IMR-90 (cell line): Measurements from ENCODE around the gene VPS37C.

Experiments used
- CEBPB ChIP-seq: IDR thresholded peaks from 2 replicates; pipeline ENCODE4 v1.6.1; 2012; ENCODE audit warnings: low read depth, low read length, improper control_type of control experiment
- MAZ ChIP-seq: IDR thresholded peaks from 2 replicates; pipeline ENCODE4 v1.6.1; 2012; ENCODE audit warnings: low read depth, mild to moderate bottlenecking, low read length, improper control_type of control experiment, moderate library complexity, borderline replicate concordance
- MXI1 ChIP-seq: IDR thresholded peaks from 2 replicates; pipeline ENCODE4 v1.6.1; 2012; ENCODE audit warnings: low read depth, mild to moderate bottlenecking, low read length, moderate library complexity, borderline replicate concordance
- NFE2L2 ChIP-seq: fragments of 150-350 bp; IDR thresholded peaks from 2 replicates; pipeline ENCODE4 v1.6.1; 2016; ENCODE audit warnings: low read depth, mild to moderate bottlenecking, low read length
- POLR2A ChIP-seq: IDR thresholded peaks from 2 replicates; pipeline ENCODE4 v1.6.1; 2012; ENCODE audit warnings: mild to moderate bottlenecking, low read depth, low read length
- RAD21 ChIP-seq: IDR thresholded peaks from 2 replicates; pipeline ENCODE4 v1.6.1; 2012; ENCODE audit warnings: low read length, improper control_type of control experiment
- RFX5 ChIP-seq: IDR thresholded peaks from 2 replicates; pipeline ENCODE4 v1.8.0; 2012; ENCODE audit warnings: low read depth, mild to moderate bottlenecking, low read length, moderate library complexity
- TF ChIP-seq, protein P1 (sequence below): conservative IDR thresholded peaks from 2 replicates; pipeline ENCODE4 v1.5.1; 2012; ENCODE audit warnings: mild to moderate bottlenecking, low read depth, low read length, improper control_type of control experiment

DNA sequence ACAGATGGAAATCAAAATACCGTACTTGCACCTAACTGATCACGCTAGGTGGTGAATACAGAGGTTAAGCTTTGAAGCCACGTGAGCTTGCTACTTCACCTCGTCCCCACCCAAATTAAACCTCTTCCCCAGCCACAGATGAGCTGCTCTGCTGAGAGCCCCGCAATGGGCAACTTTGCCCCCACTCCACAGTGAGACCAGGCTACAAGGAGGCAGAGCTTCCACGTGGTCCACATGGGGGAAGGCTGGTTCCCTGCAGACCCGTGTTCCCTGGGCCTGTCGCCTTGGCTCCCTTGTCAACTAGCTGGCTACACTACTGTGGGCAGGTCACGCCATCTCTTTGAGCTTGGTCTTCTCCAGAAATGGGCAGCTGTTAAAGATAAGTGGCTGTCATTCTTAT, 48.0 kb downstream of the VPS37C start:
- TF ChIP-seq RAD21 = no peak
- TF ChIP-seq POLR2A = no peak
- TF ChIP-seq NFE2L2 = no peak
- no peak for TF ChIP-seq MAZ
- TF ChIP-seq MXI1 = no peak
- TF ChIP-seq, protein P1, sequence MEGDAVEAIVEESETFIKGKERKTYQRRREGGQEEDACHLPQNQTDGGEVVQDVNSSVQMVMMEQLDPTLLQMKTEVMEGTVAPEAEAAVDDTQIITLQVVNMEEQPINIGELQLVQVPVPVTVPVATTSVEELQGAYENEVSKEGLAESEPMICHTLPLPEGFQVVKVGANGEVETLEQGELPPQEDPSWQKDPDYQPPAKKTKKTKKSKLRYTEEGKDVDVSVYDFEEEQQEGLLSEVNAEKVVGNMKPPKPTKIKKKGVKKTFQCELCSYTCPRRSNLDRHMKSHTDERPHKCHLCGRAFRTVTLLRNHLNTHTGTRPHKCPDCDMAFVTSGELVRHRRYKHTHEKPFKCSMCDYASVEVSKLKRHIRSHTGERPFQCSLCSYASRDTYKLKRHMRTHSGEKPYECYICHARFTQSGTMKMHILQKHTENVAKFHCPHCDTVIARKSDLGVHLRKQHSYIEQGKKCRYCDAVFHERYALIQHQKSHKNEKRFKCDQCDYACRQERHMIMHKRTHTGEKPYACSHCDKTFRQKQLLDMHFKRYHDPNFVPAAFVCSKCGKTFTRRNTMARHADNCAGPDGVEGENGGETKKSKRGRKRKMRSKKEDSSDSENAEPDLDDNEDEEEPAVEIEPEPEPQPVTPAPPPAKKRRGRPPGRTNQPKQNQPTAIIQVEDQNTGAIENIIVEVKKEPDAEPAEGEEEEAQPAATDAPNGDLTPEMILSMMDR = no peak
- no peak for TF ChIP-seq CEBPB
- TF ChIP-seq RFX5 = no peak
